ENCODE data around the gene LPCAT1.
"Not testable (repeated sequence)": the region's sequence is repeated elsewhere in the genome, so short reads cannot be mapped to it uniquely, and the experiment has no call there.

LPCAT1 gene

GRCh38 chr5:1476181-1476966, 47.4 kb downstream of the LPCAT1 start:
- no peak for FAIRE-seq

DNA sequence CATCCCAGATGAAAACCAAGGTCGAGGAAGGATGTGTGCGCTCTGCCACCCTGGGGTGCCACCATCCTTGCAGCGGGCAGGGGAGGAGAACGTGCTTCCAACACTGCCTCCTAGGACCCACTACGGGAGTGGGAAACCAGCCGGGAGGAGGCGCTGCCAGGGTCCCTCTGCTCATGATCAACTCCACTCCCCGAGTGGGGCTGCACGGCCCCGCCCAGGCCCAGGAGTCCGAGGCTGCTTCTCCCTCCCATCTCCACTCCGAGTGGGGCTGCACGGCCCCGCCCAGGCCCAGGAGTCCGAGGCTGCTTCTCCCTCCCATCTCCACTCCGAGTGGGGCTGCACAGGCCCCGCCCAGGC, 48.2 kb downstream of the LPCAT1 start:
- FAIRE-seq, result not testable (repeated sequence)

GRCh38 chr5:1474866-1475543, 48.8 kb downstream of the LPCAT1 start:
- FAIRE-seq, result no peak

DNA sequence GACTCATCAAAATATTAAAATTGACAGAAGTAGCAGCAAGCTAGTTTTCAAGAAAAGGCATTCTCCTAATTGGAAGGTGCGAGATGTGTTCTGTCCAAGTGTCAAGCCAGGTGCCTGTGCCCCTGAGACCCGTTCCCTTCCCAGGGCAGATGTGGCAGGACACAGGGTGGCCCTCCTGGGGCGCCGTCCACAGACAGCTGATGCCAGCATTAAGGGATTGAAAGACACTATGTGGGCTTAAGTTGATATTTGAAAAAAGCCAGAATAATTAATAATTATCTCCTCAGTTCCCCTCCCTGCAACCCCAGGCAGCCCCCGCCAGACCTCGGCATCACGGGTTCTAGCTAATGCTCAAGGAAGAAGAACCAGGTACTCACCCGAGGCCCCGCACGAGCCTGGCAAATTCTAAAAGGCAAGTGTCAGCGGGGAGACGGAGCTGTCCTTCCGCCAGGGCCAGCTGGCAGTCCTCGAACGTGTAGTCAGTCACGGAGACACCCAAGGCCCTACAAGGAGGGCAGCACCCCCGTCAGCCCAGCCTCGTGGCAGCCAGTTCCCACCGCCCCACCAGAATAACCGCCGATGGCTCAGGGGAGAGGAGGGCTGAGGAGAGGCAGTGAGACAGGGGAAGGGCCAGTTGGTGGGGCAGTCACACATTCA, 49.4 kb downstream of the LPCAT1 start:
- FAIRE-seq, result no peak

DNA sequence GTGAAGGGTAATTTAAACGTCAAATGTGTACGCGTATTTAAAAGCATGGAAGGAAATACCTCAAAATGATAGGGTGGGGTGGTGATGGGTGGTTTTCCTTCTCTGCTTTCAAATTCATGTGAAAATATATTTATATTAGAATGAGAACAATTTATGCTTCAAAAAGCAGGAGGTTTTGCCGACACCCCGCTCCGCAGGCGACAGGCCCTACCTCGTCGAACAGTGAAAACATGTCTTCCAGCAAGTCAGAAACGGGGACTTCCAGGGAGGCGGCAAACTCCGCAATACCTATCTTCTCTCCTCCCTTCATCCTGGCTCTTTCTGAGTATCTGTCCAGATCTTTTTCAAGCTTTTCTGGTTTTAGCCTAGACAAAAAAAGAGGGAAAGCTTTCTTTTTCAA, 50.0 kb downstream of the LPCAT1 start:
- FAIRE-seq, result no peak

GRCh38 chr5:1472964-1473628, 50.7 kb downstream of the LPCAT1 start:
- FAIRE-seq, result no peak

DNA sequence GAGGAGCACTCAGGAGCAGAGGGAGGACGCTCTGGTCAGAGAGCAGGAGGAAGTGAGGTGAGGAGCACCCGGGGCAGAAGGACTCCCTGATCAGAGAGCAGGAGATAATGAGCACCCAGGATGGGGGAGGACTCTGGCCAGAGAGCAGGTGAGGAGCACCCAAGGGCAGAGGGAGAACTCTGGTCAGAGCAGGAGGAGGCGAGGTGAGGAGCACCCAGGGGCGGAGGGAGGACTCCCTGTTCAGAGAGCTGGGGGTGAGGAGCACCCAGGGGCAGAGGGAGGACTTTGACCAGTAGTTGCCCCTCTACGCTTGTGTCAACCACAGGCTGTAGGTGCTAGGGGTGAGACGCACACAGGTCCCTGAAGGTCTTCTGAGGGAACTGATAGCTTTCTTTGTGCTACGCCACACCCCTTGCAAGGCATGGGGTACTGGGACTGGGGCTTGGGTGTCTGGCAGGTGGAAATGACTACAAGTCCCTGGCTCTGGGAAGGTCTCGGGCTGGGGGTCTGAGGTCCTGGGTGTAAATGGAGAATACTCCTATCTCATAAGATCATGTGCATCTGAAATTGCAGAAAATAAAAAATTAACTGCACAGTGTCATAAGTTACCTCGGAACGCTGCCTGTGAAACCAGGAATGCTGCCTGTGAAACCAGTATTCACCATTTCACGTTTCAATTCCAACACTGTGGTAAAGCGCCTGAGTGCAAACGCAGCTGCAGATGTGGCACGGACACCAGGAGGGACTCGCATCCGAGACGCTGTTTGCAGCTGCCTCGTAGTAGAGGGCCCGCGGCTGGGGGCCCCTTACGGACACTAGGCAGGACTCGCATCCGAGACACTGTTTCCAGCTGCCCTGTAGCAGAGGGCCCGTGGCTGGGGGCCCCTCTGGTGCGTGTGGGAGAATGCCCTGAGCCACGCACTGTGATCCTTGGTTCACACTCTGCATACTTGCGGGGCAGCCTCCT, 51.5 kb downstream of the LPCAT1 start:
- no peak for FAIRE-seq

GRCh38 chr5:1471240-1471853, 52.4 kb downstream of the LPCAT1 start:
- FAIRE-seq, result no peak

- no peak for FAIRE-seq
Measured at GRCh38 chr5:1470762-1471211, 53.0 kb downstream of the LPCAT1 start.

DNA sequence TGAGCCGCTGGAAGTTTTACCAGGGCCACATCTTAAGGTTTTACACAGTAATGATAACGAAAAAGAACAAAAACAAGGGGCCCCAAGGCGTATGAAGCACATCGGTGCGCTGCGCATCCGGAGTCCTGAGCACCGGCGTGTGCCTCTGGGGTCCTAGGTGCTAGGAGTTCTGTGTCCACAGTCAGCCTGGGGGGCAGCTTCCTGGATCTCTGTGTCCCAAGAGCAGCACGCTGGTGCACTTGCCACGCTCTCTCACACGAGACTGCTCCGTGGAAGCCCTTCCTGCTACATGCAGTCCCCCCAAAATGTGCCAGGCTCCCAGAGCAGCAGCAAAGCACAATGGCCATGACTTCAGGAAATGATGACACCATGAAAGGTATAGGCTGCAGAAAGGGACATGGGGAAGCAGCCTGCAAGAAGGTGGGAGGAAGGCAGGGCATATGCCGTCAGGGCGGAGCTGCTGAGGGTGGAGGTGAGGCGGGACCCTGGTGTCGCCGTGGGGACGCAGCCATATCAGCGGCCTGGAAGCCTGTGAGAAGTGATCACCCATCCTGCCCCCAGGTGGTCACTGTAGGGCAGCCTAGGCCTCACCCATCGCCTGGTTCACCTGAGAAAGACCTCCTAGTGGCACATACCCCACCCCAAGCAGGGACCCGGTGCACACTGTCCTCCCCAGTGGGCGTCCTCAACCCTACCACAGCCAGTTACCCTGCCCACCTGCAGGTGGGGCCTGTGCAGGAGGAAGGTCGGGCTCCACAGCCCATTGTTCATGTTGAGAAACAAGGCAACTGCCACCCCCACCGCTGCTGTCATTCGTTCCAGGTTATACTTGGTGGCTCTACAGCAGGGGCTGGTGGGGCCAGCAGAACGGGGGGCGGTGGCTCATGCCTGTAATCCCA, 54.9 kb downstream of the LPCAT1 start:
- FAIRE-seq, result no peak

DNA sequence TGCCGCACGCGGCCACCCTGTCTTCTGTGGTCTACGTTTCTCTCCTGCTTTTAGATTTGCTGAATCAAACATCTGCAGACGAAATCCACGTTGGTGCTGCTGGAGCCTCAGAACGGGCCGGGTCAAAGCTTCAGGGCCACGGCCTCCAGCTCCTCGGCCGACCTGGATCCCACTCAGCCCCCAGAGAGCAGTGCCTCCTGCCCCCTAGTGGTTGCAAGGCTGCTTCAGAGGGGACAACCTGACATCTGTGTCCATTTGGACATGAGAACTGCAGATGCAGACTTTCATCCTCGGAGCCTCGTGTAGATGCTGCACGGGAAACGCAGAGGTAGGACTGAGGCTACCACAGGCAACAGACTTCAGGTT, 55.5 kb downstream of the LPCAT1 start:
- no peak for FAIRE-seq

DNA sequence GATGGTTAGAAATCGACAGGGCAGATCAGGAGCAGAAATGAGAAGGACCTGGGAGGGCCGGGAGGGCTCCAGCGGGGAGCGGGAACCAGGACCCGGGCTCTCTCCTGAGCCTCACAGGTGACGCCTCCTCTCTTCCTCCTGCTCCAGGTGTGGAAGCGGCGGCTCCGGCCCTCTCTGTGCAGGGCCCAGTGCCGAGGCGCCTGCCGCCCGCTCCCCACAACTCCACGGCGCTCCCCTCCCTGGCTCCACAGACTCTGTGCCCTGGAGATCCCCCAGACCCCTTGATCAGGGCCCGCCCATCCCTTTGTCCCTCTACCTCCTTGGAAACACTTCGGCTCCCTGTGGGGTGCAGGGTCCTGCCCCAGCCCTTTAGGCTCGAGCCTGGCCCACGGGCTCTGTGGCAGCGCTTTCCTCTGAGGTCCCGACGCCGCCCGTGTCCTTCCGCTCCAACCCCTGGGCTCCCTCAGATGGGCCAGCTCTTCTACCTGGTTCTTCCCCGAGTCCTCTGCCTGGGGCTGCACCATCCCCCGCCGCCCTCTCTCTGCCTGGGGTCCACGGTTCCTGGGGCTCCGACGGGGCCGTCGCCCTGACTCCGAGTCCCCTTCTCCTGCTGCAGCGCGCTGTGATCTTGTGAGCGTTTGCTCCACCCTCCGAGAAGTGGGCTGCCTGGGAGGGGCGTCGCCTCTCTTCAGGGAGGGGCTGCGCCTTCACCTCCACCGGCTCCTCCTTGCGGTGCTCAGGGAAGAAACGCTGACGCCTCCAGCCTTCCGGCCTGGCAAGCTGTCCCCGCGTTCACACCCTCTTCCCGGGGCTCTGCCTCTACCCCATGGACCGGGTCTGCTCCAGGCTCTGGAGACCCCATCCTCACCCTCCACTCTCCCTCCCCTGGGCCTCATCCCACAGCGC, 56.2 kb downstream of the LPCAT1 start:
- FAIRE-seq, result no peak

GRCh38 chr5:1466631-1467265, 57.0 kb downstream of the LPCAT1 start:
- no peak for FAIRE-seq

- no peak for FAIRE-seq
Measured at GRCh38 chr5:1465966-1466471, 57.7 kb downstream of the LPCAT1 start.

- FAIRE-seq, result no peak
Measured at GRCh38 chr5:1465117-1465516, 58.6 kb downstream of the LPCAT1 start.

GRCh38 chr5:1464511-1464910, 59.2 kb downstream of the LPCAT1 start:
- no peak for FAIRE-seq

DNA sequence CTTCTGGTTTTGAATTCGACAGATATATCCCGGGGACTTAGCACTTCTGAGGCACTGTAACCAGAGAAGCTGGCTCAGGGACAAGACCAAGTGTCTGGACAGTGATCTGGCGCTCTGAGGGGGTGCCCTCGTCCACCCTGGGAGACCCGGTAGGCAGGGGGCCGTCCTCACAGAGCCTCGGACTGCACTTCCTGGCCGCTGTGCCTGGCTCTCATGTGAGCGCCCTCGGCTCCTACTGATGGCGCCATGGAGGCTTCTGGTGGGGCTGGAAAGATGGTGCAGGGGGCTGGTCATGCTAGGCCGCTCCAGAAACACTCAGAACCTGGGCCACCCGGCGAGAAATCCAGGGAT, 59.7 kb downstream of the LPCAT1 start:
- no peak for FAIRE-seq

- no peak for FAIRE-seq
Measured at GRCh38 chr5:1463326-1464095, 60.2 kb downstream of the LPCAT1 start.
